ENCODE data around the gene ATG101. TPM values are rescaled to one million over a fixed set of nuclear protein-coding genes. Genes with fewer than 3 reads are reported as not detected.
"Not testable (repeated sequence)": the region's sequence is repeated elsewhere in the genome, so short reads cannot be mapped to it uniquely, and the experiment has no call there.

The ATG101 gene
- polyA plus RNA-seq, 1 donor: 22.0 TPM

- DNase-seq: not testable (repeated sequence)
These were observed 46.7 kb downstream of the ATG101 start for GRCh38 chr12:52116222-52117125.

GRCh38 chr12:52117806-52118475, 48.2 kb downstream of the ATG101 start:
- DNase-seq: not testable (repeated sequence)

GRCh38 chr12:52119398-52120254, 49.8 kb downstream of the ATG101 start:
- no peak for DNase-seq

- no peak for DNase-seq
These were observed 51.4 kb downstream of the ATG101 start for GRCh38 chr12:52120951-52121823.

GRCh38 chr12:52121824-52122539, 52.2 kb downstream of the ATG101 start:
- DNase-seq: peak; percentile 36

GRCh38 chr12:52122540-52122871, 52.7 kb downstream of the ATG101 start:
- no peak for DNase-seq

GRCh38 chr12:52122904-52123303, 53.1 kb downstream of the ATG101 start:
- DNase-seq: no peak

- DNase-seq: no peak
These were observed 53.9 kb downstream of the ATG101 start for GRCh38 chr12:52123487-52124186.

GRCh38 chr12:52125476-52125900, 55.7 kb downstream of the ATG101 start:
- no peak for DNase-seq

GRCh38 chr12:52126050-52126604, 56.3 kb downstream of the ATG101 start:
- DNase-seq: no peak

Other genes starting within 250 kb of the ATG101 start
- 1.3 TPM for gene FIGNL2, start 221.3 kb upstream of the ATG101 start, polyA plus RNA-seq (ENCODE audit: insufficient read length)
- not detected for gene ANKRD33, start 181.9 kb upstream of the ATG101 start, polyA plus RNA-seq (ENCODE audit: insufficient read length)
- gene ACVRL1, start 162.5 kb upstream of the ATG101 start, polyA plus RNA-seq (ENCODE audit: insufficient read length): 52.0 TPM
- gene ACVR1B, start 118.3 kb upstream of the ATG101 start, polyA plus RNA-seq (ENCODE audit: insufficient read length): 19.9 TPM
- 20.7 TPM for gene TAMALIN, start 63.0 kb upstream of the ATG101 start, polyA plus RNA-seq (ENCODE audit: insufficient read length)
- 32.8 TPM for gene NR4A1, start 18.5 kb upstream of the ATG101 start, polyA plus RNA-seq (ENCODE audit: insufficient read length)
- gene SMIM41, start 9.7 kb downstream of the ATG101 start, polyA plus RNA-seq (ENCODE audit: insufficient read length): not detected
- 5.6 TPM for gene KRT80, start 122.0 kb downstream of the ATG101 start, polyA plus RNA-seq (ENCODE audit: insufficient read length)
- gene KRT7, start 163.3 kb downstream of the ATG101 start, polyA plus RNA-seq (ENCODE audit: insufficient read length): 1.9 TPM
- gene KRT86, start 204.7 kb downstream of the ATG101 start, polyA plus RNA-seq (ENCODE audit: insufficient read length): 0.19 TPM
- gene KRT81, start 221.6 kb downstream of the ATG101 start, polyA plus RNA-seq (ENCODE audit: insufficient read length): 0.14 TPM